Stimulated activated naive CD8-positive, alpha-beta T cell treated with anti-CD3 and anti-CD28 coated beads, Interleukin-15, amount 100 ng/mL, for 72 hours (primary cell): ENCODE data around the gene IL25.

ENCODE experiments used
- ATAC-seq: fragments of 150-1000 bp; cut with Tn5 transposase; 2 replicates; pipeline ENCODE4 v1.10.0; 2021; ENCODE audit warnings: mild to moderate bottlenecking, moderate library complexity
- DNase-seq, 2 donors: peaks; one replicate each; pipeline ENCODE4 v3.0.0; 2021 to 2022
- H3K27ac Mint-ChIP-seq, 2 donors: one replicate each; pipeline ENCODE4 v1.8.0; 2022; ENCODE audit warnings: mild to moderate bottlenecking in 2 of 2, mixed read lengths in 2 of 2, moderate library complexity in 2 of 2
- H3K27me3 Mint-ChIP-seq: one replicate; pipeline ENCODE4 v1.8.0; 2022; ENCODE audit warnings: mixed read lengths
- H3K4me1 Mint-ChIP-seq: one replicate; pipeline ENCODE4 v1.8.0; 2022; ENCODE audit warnings: mild to moderate bottlenecking, mixed read lengths
- H3K4me3 Mint-ChIP-seq, 2 donors: one replicate each; pipeline ENCODE4 v1.8.0; 2022; ENCODE audit warnings: mild to moderate bottlenecking in 2 of 2, mixed read lengths in 2 of 2, moderate library complexity in 1 of 2
- H3K9me3 Mint-ChIP-seq, 2 donors: one replicate each; pipeline ENCODE4 v1.8.0; 2022; ENCODE audit warnings: mixed read lengths in 2 of 2

IL25 gene

GRCh38 chr14:23361763-23362162, 10.8 kb upstream of the IL25 start:
- Mint-ChIP-seq H3K4me3 (no peak overlapping the region), H3K9me3 (no peaks in the 10 kb centered on the region), H3K4me1 (peaks cover 6% of the 10 kb centered on the region), H3K27ac (peak overlapping the region in 1 of 2 donors; percentile 9), H3K27me3 (peaks cover 31% of the 10 kb centered on the region)
- DNase-seq (no peak), ATAC-seq (no peak)

- H3K27me3 Mint-ChIP-seq, result peaks cover 36% of the 10 kb centered on the region
- no peaks in the 10 kb centered on the region for H3K9me3 Mint-ChIP-seq
- peak overlapping the region in 1 of 2 donors; percentile 46 for H3K27ac Mint-ChIP-seq
- no peak for ATAC-seq
- DNase-seq, result no peak
- peaks cover 6% of the 10 kb centered on the region for H3K4me1 Mint-ChIP-seq
- no peak overlapping the region for H3K4me3 Mint-ChIP-seq
Measured at GRCh38 chr14:23362200-23362599, 10.4 kb upstream of the IL25 start.

GRCh38 chr14:23364164-23365035, 8.2 kb upstream of the IL25 start:
- ATAC-seq, result no peak
- Mint-ChIP-seq H3K4me1 (peaks cover 6% of the 10 kb centered on the region), H3K4me3 (peak overlapping the region; percentile 32 to 42), H3K27ac (no peak overlapping the region), H3K27me3 (peaks cover 50% of the 10 kb centered on the region), H3K9me3 (no peaks in the 10 kb centered on the region)
- DNase-seq, result no peak

GRCh38 chr14:23365036-23365731, 7.4 kb upstream of the IL25 start, which contains the start of gene EFS:
Gene EFS (minus strand): TSS chr14:23365172. CDS start chr14:23365025, 147 bp downstream.
- DNase-seq, result no peak
- Mint-ChIP-seq H3K9me3 (no peaks in the 10 kb centered on the region), H3K27me3 (peaks cover 50% of the 10 kb centered on the region), H3K4me1 (peaks cover 6% of the 10 kb centered on the region), H3K27ac (no peak within 1 kb of the TSS), H3K4me3 (peak within 1 kb of the TSS; percentile 32 to 42)
- ATAC-seq, result peak; percentile 11

GRCh38 chr14:23365732-23366425, 6.7 kb upstream of the IL25 start:
- H3K9me3 Mint-ChIP-seq, result no peaks in the 10 kb centered on the region
- H3K4me1 Mint-ChIP-seq, result peaks cover 6% of the 10 kb centered on the region
- no peak for DNase-seq
- H3K27ac Mint-ChIP-seq, result no peak overlapping the region
- peak; percentile 27 for ATAC-seq
- no peak overlapping the region for H3K4me3 Mint-ChIP-seq
- H3K27me3 Mint-ChIP-seq, result peaks cover 50% of the 10 kb centered on the region

GRCh38 chr14:23366426-23366921, 6.1 kb upstream of the IL25 start:
- peaks cover 50% of the 10 kb centered on the region for H3K27me3 Mint-ChIP-seq
- ATAC-seq (peak; percentile 27), DNase-seq (no peak)
- no peaks in the 10 kb centered on the region for H3K9me3 Mint-ChIP-seq
- H3K4me3 Mint-ChIP-seq, result no peak overlapping the region
- H3K4me1 Mint-ChIP-seq, result peaks cover 6% of the 10 kb centered on the region
- no peak overlapping the region for H3K27ac Mint-ChIP-seq

GRCh38 chr14:23370221-23370620, 2.4 kb upstream of the IL25 start:
- no peak for DNase-seq

GRCh38 chr14:23371865-23372264, 744 bp upstream of the IL25 start:
- no peaks in the 10 kb centered on the region for H3K9me3 Mint-ChIP-seq
- peak overlapping the region in 1 of 2 donors; percentile 47 for H3K27ac Mint-ChIP-seq
- H3K27me3 Mint-ChIP-seq, result peaks cover 17% of the 10 kb centered on the region
- no peak overlapping the region for H3K4me3 Mint-ChIP-seq
- ATAC-seq, result no peak
- H3K4me1 Mint-ChIP-seq, result no peaks in the 10 kb centered on the region
- DNase-seq, result no peak

More at GRCh38 chr14:23370221-23370620, 2.4 kb upstream of the IL25 start:
- Mint-ChIP-seq H3K9me3 (no peaks in the 10 kb centered on the region), H3K4me3 (no peak overlapping the region), H3K4me1 (no peaks in the 10 kb centered on the region), H3K27ac (no peak overlapping the region), H3K27me3 (peaks cover 26% of the 10 kb centered on the region)
- ATAC-seq, result no peak

GRCh38 chr14:23373041-23373440, 432 bp downstream of the IL25 start:
- Mint-ChIP-seq H3K27ac (no peak overlapping the region), H3K4me1 (no peaks in the 10 kb centered on the region), H3K4me3 (no peak overlapping the region), H3K27me3 (peaks cover 13% of the 10 kb centered on the region), H3K9me3 (no peaks in the 10 kb centered on the region)
- no peak for DNase-seq
- no peak for ATAC-seq

GRCh38 chr14:23375527-23376251, 3.1 kb downstream of the IL25 start:
- Mint-ChIP-seq H3K9me3 (no peaks in the 10 kb centered on the region), H3K27me3 (peaks cover 19% of the 10 kb centered on the region), H3K27ac (no peak overlapping the region), H3K4me3 (no peak overlapping the region), H3K4me1 (no peaks in the 10 kb centered on the region)
- ATAC-seq (no peak), DNase-seq (no peak)

GRCh38 chr14:23376482-23377197, 4.0 kb downstream of the IL25 start, which contains the start of gene CMTM5:
Gene CMTM5 (plus strand): TSS chr14:23377046. CDS start chr14:23377252, 206 bp downstream.
- Mint-ChIP-seq H3K27ac (no peak within 1 kb of the TSS), H3K4me1 (no peaks in the 10 kb centered on the region), H3K27me3 (peaks cover 20% of the 10 kb centered on the region), H3K4me3 (no peak within 1 kb of the TSS), H3K9me3 (no peaks in the 10 kb centered on the region)
- ATAC-seq (no peak), DNase-seq (no peak)

- ATAC-seq (no peak), DNase-seq (no peak)
- Mint-ChIP-seq H3K27me3 (peaks cover 26% of the 10 kb centered on the region), H3K4me3 (no peak overlapping the region), H3K27ac (no peak overlapping the region), H3K4me1 (no peaks in the 10 kb centered on the region), H3K9me3 (no peaks in the 10 kb centered on the region)
Measured at GRCh38 chr14:23377198-23377550, 4.6 kb downstream of the IL25 start.

GRCh38 chr14:23377573-23378563, 5.3 kb downstream of the IL25 start:
- no peaks in the 10 kb centered on the region for H3K9me3 Mint-ChIP-seq
- no peak for DNase-seq
- no peaks in the 10 kb centered on the region for H3K4me1 Mint-ChIP-seq
- peaks cover 33% of the 10 kb centered on the region for H3K27me3 Mint-ChIP-seq
- no peak overlapping the region for H3K27ac Mint-ChIP-seq
- ATAC-seq, result no peak
- H3K4me3 Mint-ChIP-seq, result no peak overlapping the region
